KOPT-K1 (cell line): ENCODE data around the gene SIAH3.
"Not testable (repeated sequence)": the region's sequence is repeated elsewhere in the genome, so short reads cannot be mapped to it uniquely, and the experiment has no call there.

Source experiments
- H3K27ac ChIP-seq: fragments of 200-600 bp; sonication (generic); 2 replicates; pipeline ENCODE4 v1.5.1; 2016; ENCODE audit warnings: antibody characterized with exemption, mild to moderate bottlenecking, low read depth, low read length; ENCODE audit not compliant: poor library complexity, severe bottlenecking
- H3K36me3 ChIP-seq: fragments of 200-600 bp; sonication (generic); 2 replicates; pipeline ENCODE4 v1.5.1; 2017; ENCODE audit warnings: antibody characterized with exemption, mild to moderate bottlenecking, low read length, moderate library complexity; ENCODE audit not compliant: insufficient read depth
- H3K9me3 ChIP-seq: fragments of 200-600 bp; sonication (generic); 2 replicates; pipeline ENCODE4 v1.5.1; 2017; ENCODE audit warnings: antibody characterized with exemption, low read length, mild to moderate bottlenecking; ENCODE audit not compliant: insufficient read depth, poor library complexity, severe bottlenecking

The SIAH3 gene

DNA sequence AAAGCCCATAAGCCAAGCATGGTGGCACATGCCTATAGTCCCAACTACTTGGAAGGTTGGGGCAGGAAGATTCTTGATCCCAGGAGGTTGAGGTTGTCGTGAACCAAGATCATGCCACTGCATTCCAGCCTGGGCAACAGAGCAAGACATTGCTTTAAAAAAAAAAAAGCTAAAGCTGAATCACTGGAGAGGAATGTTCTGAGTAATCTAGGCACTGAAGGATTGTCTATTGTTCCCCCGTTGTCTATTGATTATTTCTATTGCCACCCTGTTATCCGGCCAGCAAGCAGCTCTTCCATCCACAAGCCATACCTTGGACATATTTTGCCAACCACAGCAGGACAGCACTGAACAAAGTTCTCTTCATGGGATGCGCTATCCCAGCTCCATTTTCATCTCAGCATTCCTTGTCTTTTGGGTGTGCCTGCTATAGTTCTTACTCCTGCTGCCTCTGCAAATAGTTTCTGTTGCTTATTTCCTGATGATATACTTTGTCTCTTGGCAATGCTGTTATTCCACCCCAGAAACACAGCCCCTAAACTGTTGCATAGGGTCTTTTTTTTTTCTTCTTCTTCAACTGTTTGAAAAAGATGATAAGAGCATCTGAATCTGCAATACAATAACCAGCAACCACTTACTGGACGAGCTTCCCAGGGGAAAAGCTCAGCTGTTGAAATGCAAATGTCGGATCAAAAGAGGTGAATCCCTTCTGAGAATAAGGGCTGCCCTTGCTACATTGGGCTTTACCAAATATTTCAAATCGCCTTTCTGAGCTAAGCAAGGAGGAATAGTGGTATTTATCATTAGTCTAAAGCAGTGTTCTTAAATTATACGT is 22.2 kb upstream of the SIAH3 start:
- H3K36me3 ChIP-seq = no peaks in the 10 kb centered on the region
- no peaks in the 10 kb centered on the region for H3K9me3 ChIP-seq
- H3K27ac ChIP-seq = no peak overlapping the region

DNA sequence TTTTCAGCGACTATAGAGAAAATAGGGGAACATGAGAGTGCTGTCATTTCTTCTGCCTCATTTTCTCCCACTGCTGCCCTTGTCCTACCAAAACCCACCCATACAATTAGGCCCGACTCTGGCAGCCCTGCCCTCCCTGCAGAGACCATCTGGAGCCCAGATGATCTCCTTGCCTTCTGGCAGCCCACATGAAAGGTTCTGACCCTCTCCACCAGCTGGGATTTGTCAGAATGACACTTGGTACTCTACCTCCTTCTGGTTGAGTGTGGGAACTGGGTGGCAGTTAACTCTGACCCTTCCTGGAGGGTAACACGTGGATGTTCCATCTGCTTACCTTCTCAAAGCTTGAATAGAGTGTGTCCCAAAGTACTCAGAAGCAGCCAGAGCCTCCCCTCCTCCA is 21.0 kb upstream of the SIAH3 start:
- Histone ChIP-seq H3K27ac (no peak overlapping the region), H3K9me3 (no peaks in the 10 kb centered on the region)

DNA sequence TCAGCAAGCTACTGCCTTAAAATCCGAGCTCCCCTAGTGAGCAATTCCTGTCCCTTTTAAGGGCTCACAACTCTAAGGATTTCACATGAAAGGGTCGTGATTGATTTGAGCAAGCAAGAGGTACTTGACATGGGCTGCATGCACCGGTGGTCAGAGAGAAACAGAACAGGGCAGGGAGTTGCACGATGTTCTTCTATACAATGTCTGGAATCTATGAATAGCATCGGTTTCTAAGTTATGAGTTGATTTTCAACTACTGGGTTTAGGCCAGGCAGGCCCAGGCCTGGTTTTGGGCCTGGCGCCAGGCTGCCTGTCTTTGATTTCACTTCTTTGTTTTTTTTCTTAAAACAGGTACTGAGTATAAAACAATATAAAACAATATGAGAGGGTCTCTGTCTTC is 19.6 kb upstream of the SIAH3 start:
- not testable (repeated sequence) for H3K36me3 ChIP-seq, H3K27ac ChIP-seq, H3K9me3 ChIP-seq

More for the DNA sequence above, 21.0 kb upstream of the SIAH3 start:
- no peaks in the 10 kb centered on the region for H3K36me3 ChIP-seq

DNA sequence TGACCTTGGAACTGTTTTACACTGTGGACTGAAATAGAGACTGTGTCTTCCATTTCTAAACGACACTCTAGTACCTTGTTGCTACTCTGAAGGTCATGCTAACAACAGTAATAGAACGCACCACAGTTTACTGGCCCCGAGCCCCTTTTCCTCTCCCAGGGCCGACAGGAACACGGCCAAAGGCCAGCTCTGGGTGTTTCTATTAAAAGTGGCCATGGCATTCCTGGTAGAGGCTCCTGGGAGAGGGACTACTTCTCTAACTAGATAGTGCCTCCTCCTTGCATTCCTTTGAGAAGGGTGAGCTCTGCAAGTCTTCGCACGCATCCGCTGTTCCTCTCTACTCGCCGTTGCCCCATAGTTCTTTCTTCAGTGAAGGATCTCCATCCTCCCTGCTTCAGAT is 18.7 kb upstream of the SIAH3 start:
- no peaks in the 10 kb centered on the region for H3K9me3 ChIP-seq
- no peaks in the 10 kb centered on the region for H3K36me3 ChIP-seq
- no peak overlapping the region for H3K27ac ChIP-seq

DNA sequence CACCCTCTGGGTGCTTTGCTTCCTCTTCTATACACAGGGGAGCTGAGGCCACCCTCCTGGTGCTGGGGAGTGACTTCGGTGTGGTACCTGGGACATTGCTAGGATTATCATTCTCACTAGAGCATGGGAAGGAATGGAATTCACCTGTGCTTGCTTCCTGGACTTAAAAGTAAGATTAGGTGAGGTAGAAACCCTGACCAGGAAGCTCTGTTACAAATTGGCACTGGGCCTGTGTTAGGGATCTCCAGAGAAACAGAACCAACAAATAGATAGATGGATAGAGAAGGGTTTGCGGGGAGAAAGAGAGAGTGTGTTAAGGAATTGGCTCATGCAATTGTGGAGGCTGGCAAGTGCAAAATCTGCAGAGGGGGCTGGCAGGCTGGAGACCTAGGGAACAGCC is 13.9 kb upstream of the SIAH3 start:
- no peaks in the 10 kb centered on the region for H3K36me3 ChIP-seq
- no peak overlapping the region for H3K27ac ChIP-seq

DNA sequence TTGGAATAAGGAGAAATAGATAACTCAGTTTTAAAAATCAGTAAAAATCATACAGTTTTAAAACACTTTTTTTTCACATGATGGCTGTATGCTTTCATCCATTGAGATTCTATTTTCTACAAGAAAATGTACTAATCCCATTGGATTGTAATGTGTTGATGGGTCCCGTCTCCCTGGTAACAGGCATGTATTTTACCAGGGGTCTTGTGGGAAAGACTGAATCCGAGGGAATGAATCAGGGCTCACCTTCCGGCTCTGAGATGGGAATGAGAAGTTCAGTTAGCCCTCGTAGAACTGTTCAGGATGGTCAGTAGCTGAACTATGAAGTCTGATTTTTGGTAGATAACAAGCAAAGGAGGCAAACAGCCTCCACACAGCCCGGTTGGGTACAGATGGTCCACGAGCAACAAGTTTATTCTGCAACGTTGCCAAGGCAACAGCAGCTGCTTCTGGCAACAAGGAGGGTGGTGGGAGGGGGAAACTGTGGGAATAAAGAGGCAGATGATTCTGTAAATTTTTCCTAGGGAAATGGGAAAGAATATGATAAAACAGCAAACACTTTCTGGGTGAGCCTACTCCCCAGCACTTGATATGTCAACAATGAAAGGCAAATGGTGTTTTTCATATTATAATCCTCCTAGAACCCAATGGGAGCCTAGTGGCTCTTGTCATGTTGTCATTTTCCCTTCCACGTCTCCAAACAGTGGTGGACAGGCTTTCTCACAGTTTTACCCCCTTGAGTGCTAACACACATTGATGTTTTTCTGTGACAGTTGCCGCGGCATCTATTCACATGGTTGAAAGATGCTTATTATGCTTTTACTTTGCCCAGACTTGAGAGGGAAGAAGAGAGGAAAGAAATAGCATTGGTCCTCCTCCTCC is 12.4 kb upstream of the SIAH3 start:
- no peaks in the 10 kb centered on the region for H3K36me3 ChIP-seq
- H3K27ac ChIP-seq = no peak overlapping the region
- peaks cover 8% of the 10 kb centered on the region for H3K9me3 ChIP-seq

More for the DNA sequence above, 13.9 kb upstream of the SIAH3 start:
- H3K9me3 ChIP-seq = peaks cover 8% of the 10 kb centered on the region

- Histone ChIP-seq H3K9me3 (peaks cover 8% of the 10 kb centered on the region), H3K27ac (no peak overlapping the region), H3K36me3 (no peaks in the 10 kb centered on the region)
Measured at GRCh38 chr13:45861322-45861721, 9.8 kb upstream of the SIAH3 start.

GRCh38 chr13:45860240-45860639 is 8.7 kb upstream of the SIAH3 start:
- no peaks in the 10 kb centered on the region for H3K36me3 ChIP-seq
- H3K9me3 ChIP-seq = peaks cover 8% of the 10 kb centered on the region
- no peak overlapping the region for H3K27ac ChIP-seq

- Histone ChIP-seq H3K27ac (no peak overlapping the region), H3K36me3 (no peaks in the 10 kb centered on the region), H3K9me3 (peaks cover 11% of the 10 kb centered on the region)
Measured at GRCh38 chr13:45859705-45860104, 8.2 kb upstream of the SIAH3 start.

GRCh38 chr13:45852494-45852893 is 941 bp upstream of the SIAH3 start:
- Histone ChIP-seq H3K9me3 (peaks cover 13% of the 10 kb centered on the region), H3K27ac (no peak overlapping the region), H3K36me3 (no peaks in the 10 kb centered on the region)

GRCh38 chr13:45851956-45852355 is 403 bp upstream of the SIAH3 start:
- peaks cover 13% of the 10 kb centered on the region for H3K9me3 ChIP-seq
- no peaks in the 10 kb centered on the region for H3K36me3 ChIP-seq

GRCh38 chr13:45850027-45850613 is 1.4 kb downstream of the SIAH3 start:
- Histone ChIP-seq H3K36me3 (no peaks in the 10 kb centered on the region), H3K27ac (no peak overlapping the region), H3K9me3 (peaks cover 13% of the 10 kb centered on the region)

More at GRCh38 chr13:45851956-45852355, 403 bp upstream of the SIAH3 start:
- H3K27ac ChIP-seq = no peak overlapping the region

GRCh38 chr13:45849408-45849807 is 2.1 kb downstream of the SIAH3 start:
- Histone ChIP-seq H3K27ac (no peak overlapping the region), H3K9me3 (peaks cover 6% of the 10 kb centered on the region), H3K36me3 (no peaks in the 10 kb centered on the region)

DNA sequence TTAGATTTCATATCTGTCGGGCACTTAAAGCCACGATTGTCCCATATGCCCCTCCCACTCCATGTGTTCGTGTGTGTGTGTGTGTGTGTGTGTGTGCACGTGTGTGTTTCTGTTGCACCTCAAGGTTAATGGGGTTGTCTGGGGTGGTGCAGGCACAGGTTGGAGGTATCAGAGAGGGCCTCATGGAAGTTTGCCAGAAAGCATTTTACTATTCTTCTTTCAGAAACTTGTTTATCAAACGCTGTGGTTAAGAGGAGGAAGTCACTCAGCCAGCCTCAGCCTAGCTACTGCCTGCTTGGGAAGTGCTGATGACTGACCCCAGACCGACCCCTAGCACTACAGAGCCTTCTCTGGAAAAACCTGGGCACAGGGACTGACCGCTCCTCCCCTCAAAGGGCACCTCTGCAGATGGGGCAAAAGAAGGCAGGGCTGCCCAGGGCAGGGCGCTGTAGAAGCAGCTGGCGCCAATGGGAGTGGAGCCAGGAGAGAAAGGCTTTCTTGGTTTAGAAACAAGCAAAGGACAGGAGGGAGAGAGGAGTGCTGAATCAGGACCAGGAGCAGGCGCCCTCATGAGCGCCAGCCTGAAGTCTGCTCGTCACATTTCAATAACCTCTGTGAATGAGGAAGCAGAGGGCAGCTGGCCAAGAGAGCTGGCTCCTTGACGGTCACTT is 3.9 kb downstream of the SIAH3 start:
- no peaks in the 10 kb centered on the region for H3K9me3 ChIP-seq
- H3K27ac ChIP-seq = peak overlapping the region; percentile 26
- H3K36me3 ChIP-seq = no peaks in the 10 kb centered on the region

DNA sequence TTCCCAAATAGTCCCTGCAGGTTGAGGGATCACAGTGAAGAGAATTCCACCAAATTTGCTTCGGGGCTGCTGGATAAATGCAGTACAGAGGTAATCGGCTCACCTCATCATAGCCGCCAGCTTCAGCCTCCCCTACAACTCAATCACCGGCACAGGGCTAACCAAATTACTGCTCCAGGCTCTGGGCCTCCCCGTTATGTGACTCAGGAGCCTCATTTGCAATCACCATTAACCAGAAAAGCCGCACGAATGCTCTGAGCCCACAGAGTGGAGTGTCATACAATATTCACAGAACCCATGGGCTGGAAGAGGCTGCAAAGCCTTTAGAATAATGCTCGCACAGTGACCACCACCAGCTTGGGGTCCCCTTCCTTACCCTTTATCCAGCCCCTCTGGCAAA is 4.9 kb downstream of the SIAH3 start:
- Histone ChIP-seq H3K9me3 (no peaks in the 10 kb centered on the region), H3K27ac (no peak overlapping the region), H3K36me3 (no peaks in the 10 kb centered on the region)
